ENCODE results near the gene PNPLA7. TPM values are rescaled to one million over a fixed set of nuclear protein-coding genes. Genes with fewer than 3 reads are reported as not detected.

The PNPLA7 gene
- total and polyA plus RNA-seq, 2 of the 13 experiments (the other 11 are each of a cell fraction or from before 2014, with no cell fraction given): 0.42 to 1.5 TPM

- TF ChIP-seq, protein P1, sequence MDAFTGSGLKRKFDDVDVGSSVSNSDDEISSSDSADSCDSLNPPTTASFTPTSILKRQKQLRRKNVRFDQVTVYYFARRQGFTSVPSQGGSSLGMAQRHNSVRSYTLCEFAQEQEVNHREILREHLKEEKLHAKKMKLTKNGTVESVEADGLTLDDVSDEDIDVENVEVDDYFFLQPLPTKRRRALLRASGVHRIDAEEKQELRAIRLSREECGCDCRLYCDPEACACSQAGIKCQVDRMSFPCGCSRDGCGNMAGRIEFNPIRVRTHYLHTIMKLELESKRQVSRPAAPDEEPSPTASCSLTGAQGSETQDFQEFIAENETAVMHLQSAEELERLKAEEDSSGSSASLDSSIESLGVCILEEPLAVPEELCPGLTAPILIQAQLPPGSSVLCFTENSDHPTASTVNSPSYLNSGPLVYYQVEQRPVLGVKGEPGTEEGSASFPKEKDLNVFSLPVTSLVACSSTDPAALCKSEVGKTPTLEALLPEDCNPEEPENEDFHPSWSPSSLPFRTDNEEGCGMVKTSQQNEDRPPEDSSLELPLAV (CRISPR knock-in tag; conservative IDR thresholded peaks at IDR 0.05; ENCODE audit: low read depth): no peak
- TF ChIP-seq ARNT2 (CRISPR knock-in tag; IDR thresholded peaks at IDR 0.05; ENCODE audit: low read depth): no peak
- no peak for TF ChIP-seq FOSL2 (CRISPR knock-in tag; IDR thresholded peaks at IDR 0.05)
- 0 out of 2 replicates have a peak, but pooled peaks have one; percentile 13 for TF ChIP-seq ZNF710 (CRISPR knock-in tag; IDR thresholded peaks at IDR 0.05; ENCODE audit: borderline replicate concordance)
- TF ChIP-seq, protein P2, sequence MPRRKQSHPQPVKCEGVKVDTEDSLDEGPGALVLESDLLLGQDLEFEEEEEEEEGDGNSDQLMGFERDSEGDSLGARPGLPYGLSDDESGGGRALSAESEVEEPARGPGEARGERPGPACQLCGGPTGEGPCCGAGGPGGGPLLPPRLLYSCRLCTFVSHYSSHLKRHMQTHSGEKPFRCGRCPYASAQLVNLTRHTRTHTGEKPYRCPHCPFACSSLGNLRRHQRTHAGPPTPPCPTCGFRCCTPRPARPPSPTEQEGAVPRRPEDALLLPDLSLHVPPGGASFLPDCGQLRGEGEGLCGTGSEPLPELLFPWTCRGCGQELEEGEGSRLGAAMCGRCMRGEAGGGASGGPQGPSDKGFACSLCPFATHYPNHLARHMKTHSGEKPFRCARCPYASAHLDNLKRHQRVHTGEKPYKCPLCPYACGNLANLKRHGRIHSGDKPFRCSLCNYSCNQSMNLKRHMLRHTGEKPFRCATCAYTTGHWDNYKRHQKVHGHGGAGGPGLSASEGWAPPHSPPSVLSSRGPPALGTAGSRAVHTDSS (CRISPR knock-in tag; conservative IDR thresholded peaks at IDR 0.05): no peak
- TF ChIP-seq, protein P3, sequence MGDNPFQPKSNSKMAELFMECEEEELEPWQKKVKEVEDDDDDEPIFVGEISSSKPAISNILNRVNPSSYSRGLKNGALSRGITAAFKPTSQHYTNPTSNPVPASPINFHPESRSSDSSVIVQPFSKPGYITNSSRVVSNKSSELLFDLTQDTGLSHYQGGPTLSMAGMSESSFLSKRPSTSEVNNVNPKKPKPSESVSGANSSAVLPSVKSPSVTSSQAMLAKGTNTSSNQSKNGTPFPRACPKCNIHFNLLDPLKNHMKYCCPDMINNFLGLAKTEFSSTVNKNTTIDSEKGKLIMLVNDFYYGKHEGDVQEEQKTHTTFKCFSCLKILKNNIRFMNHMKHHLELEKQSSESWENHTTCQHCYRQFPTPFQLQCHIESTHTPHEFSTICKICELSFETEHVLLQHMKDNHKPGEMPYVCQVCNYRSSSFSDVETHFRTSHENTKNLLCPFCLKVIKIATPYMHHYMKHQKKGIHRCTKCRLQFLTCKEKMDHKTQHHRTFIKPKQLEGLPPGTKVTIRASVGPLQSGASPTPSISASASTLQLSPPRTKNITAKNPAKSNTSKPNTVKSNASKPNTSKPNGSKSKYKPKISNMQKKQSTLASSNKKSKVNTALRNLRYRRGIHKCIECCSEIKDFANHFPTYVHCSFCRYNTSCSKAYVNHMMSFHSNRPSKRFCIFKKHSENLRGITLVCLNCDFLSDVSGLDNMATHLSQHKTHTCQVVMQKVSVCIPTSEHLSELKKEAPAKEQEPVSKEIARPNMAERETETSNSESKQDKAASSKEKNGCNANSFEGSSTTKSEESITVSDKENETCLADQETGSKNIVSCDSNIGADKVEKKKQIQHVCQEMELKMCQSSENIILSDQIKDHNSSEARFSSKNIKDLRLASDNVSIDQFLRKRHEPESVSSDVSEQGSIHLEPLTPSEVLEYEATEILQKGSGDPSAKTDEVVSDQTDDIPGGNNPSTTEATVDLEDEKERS (CRISPR knock-in tag; IDR thresholded peaks at IDR 0.05): no peak
- TF ChIP-seq ZNF333 (CRISPR knock-in tag; IDR thresholded peaks at IDR 0.05; ENCODE audit: borderline replicate concordance): no peak; the same call in 1 of the 2 replicates
- no peak for TF ChIP-seq DBP (CRISPR knock-in tag; IDR thresholded peaks at IDR 0.05; ENCODE audit: not compliant biosample characterization)
- no peak for TF ChIP-seq FOXK1 (CRISPR knock-in tag; IDR thresholded peaks at IDR 0.05; ENCODE audit: borderline replicate concordance, low read depth)
- no peak for TF ChIP-seq HHEX (CRISPR knock-in tag; IDR thresholded peaks at IDR 0.05)
- no peak for TF ChIP-seq AFF4 (CRISPR knock-in tag; IDR thresholded peaks at IDR 0.05)
These were observed 1.2 kb upstream of the PNPLA7 start, which contains the start of gene MRPL41 (continued) for GRCh38 chr9:137551264-137552021.

Data from HepG2 (cell line).